ENCODE data around the gene IFT57. TPM values are rescaled to one million over a fixed set of nuclear protein-coding genes. Genes with fewer than 3 reads are reported as not detected.
"Not testable (repeated sequence)": the region's sequence is repeated elsewhere in the genome, so short reads cannot be mapped to it uniquely, and the experiment has no call there.

The IFT57 gene
- 40.5 and 64.7 TPM in 2 replicates for total RNA-seq (2014; rRNA removed; shearing (Covaris generic))

- Histone ChIP-seq H3K27ac (peak within 1 kb of the TSS; percentile 89), H3K4me3 (peak within 1 kb of the TSS; percentile 65), H3K4me1 (replicated peaks) (peaks cover 7% of the 10 kb centered on the region; the same call in 1 of the 2 replicates), H3K9me3 (replicated peaks) (no peaks in the 10 kb centered on the region), H3K36me3 (no peaks in the 10 kb centered on the region), H3K27me3 (replicated peaks) (no peaks in the 10 kb centered on the region)
- DNase-seq (ENCODE audit: low read depth in 1 of 2, low spot score in 2 of 2): peak; percentile 97 to 98
Observed at GRCh38 chr3:108221911-108222852, at the start of gene IFT57. Gene IFT57 (minus strand): TSS chr3:108222424. CDS start chr3:108222322, 102 bp downstream.

GRCh38 chr3:108271626-108272025 is 49.4 kb upstream of the IFT57 start:
- Histone ChIP-seq H3K9me3 (replicated peaks) (no peaks in the 10 kb centered on the region), H3K36me3 (no peaks in the 10 kb centered on the region), H3K27me3 (replicated peaks) (no peaks in the 10 kb centered on the region), H3K4me1 (replicated peaks) (no peaks in the 10 kb centered on the region), H3K27ac (no peak overlapping the region), H3K4me3 (no peak overlapping the region)
- DNase-seq (ENCODE audit: low read depth in 1 of 2, low spot score in 2 of 2): no peak

- not testable (repeated sequence) for H3K4me3 ChIP-seq; H3K4me1 ChIP-seq (replicated peaks); H3K27ac ChIP-seq; H3K9me3 ChIP-seq (replicated peaks); DNase-seq (ENCODE audit: low read depth in 1 of 2, low spot score in 2 of 2); H3K36me3 ChIP-seq; H3K27me3 ChIP-seq (replicated peaks)
Observed at GRCh38 chr3:108268235-108268634, 46.0 kb upstream of the IFT57 start.

GRCh38 chr3:108264534-108265298 is 42.5 kb upstream of the IFT57 start:
- H3K4me3 ChIP-seq; H3K36me3 ChIP-seq; H3K4me1 ChIP-seq (replicated peaks); H3K9me3 ChIP-seq (replicated peaks); DNase-seq (ENCODE audit: low read depth in 1 of 2, low spot score in 2 of 2); H3K27ac ChIP-seq; H3K27me3 ChIP-seq (replicated peaks): not testable (repeated sequence)

- no peak overlapping the region for H3K4me3 ChIP-seq
- no peaks in the 10 kb centered on the region for H3K36me3 ChIP-seq
- no peak for DNase-seq (ENCODE audit: low read depth in 1 of 2, low spot score in 2 of 2)
- no peaks in the 10 kb centered on the region for H3K27me3 ChIP-seq (replicated peaks)
- H3K9me3 ChIP-seq (replicated peaks): no peaks in the 10 kb centered on the region
- no peaks in the 10 kb centered on the region; the same call in 1 of the 2 replicates for H3K4me1 ChIP-seq (replicated peaks)
- no peak overlapping the region for H3K27ac ChIP-seq
Observed at GRCh38 chr3:108255131-108255530, 32.9 kb upstream of the IFT57 start.

- H3K36me3 ChIP-seq: no peaks in the 10 kb centered on the region
- no peaks in the 10 kb centered on the region; the same call in 1 of the 2 replicates for H3K4me1 ChIP-seq (replicated peaks)
- H3K9me3 ChIP-seq (replicated peaks): no peaks in the 10 kb centered on the region
- no peak overlapping the region for H3K27ac ChIP-seq
- no peak overlapping the region for H3K4me3 ChIP-seq
- DNase-seq (ENCODE audit: low read depth in 1 of 2, low spot score in 2 of 2): no peak
- H3K27me3 ChIP-seq (replicated peaks): no peaks in the 10 kb centered on the region
Observed at GRCh38 chr3:108251844-108252243, 29.6 kb upstream of the IFT57 start.

GRCh38 chr3:108251265-108251664 is 29.0 kb upstream of the IFT57 start:
- H3K4me1 ChIP-seq (replicated peaks): no peaks in the 10 kb centered on the region

GRCh38 chr3:108250626-108251025 is 28.4 kb upstream of the IFT57 start:
- no peak for DNase-seq (ENCODE audit: low read depth in 1 of 2, low spot score in 2 of 2)
- no peaks in the 10 kb centered on the region for H3K27me3 ChIP-seq (replicated peaks)
- H3K9me3 ChIP-seq (replicated peaks): no peaks in the 10 kb centered on the region
- H3K36me3 ChIP-seq: no peaks in the 10 kb centered on the region
- no peak overlapping the region for H3K27ac ChIP-seq
- no peaks in the 10 kb centered on the region for H3K4me1 ChIP-seq (replicated peaks)
- H3K4me3 ChIP-seq: no peak overlapping the region

More at GRCh38 chr3:108251265-108251664, 29.0 kb upstream of the IFT57 start:
- Histone ChIP-seq H3K9me3 (replicated peaks) (no peaks in the 10 kb centered on the region), H3K27ac (no peak overlapping the region), H3K36me3 (no peaks in the 10 kb centered on the region), H3K4me3 (no peak overlapping the region), H3K27me3 (replicated peaks) (no peaks in the 10 kb centered on the region)
- no peak for DNase-seq (ENCODE audit: low read depth in 1 of 2, low spot score in 2 of 2)

- no peak overlapping the region for H3K4me3 ChIP-seq
- H3K36me3 ChIP-seq: no peaks in the 10 kb centered on the region
- no peak overlapping the region for H3K27ac ChIP-seq
- no peaks in the 10 kb centered on the region for H3K27me3 ChIP-seq (replicated peaks)
- H3K4me1 ChIP-seq (replicated peaks): no peaks in the 10 kb centered on the region
- DNase-seq (ENCODE audit: low read depth in 1 of 2, low spot score in 2 of 2): no peak
- H3K9me3 ChIP-seq (replicated peaks): no peaks in the 10 kb centered on the region
Observed at GRCh38 chr3:108243243-108243642, 21.0 kb upstream of the IFT57 start.

- Histone ChIP-seq H3K36me3 (no peaks in the 10 kb centered on the region), H3K27me3 (replicated peaks) (no peaks in the 10 kb centered on the region), H3K27ac (no peak overlapping the region), H3K4me1 (replicated peaks) (no peaks in the 10 kb centered on the region), H3K4me3 (no peak overlapping the region), H3K9me3 (replicated peaks) (no peaks in the 10 kb centered on the region)
- DNase-seq (ENCODE audit: low read depth in 1 of 2, low spot score in 2 of 2): no peak
Observed at GRCh38 chr3:108242776-108243175, 20.6 kb upstream of the IFT57 start.

GRCh38 chr3:108241721-108242120 is 19.5 kb upstream of the IFT57 start:
- H3K9me3 ChIP-seq (replicated peaks): no peaks in the 10 kb centered on the region
- DNase-seq (ENCODE audit: low read depth in 1 of 2, low spot score in 2 of 2): no peak
- H3K4me1 ChIP-seq (replicated peaks): no peaks in the 10 kb centered on the region
- no peak overlapping the region for H3K4me3 ChIP-seq
- H3K27ac ChIP-seq: no peak overlapping the region
- no peaks in the 10 kb centered on the region for H3K36me3 ChIP-seq
- H3K27me3 ChIP-seq (replicated peaks): no peaks in the 10 kb centered on the region

GRCh38 chr3:108241146-108241545 is 18.9 kb upstream of the IFT57 start:
- DNase-seq (ENCODE audit: low read depth in 1 of 2, low spot score in 2 of 2): no peak
- no peaks in the 10 kb centered on the region for H3K27me3 ChIP-seq (replicated peaks)
- no peaks in the 10 kb centered on the region for H3K36me3 ChIP-seq
- no peaks in the 10 kb centered on the region for H3K9me3 ChIP-seq (replicated peaks)
- no peaks in the 10 kb centered on the region for H3K4me1 ChIP-seq (replicated peaks)
- no peak overlapping the region for H3K27ac ChIP-seq
- no peak overlapping the region for H3K4me3 ChIP-seq

GRCh38 chr3:108239082-108239481 is 16.9 kb upstream of the IFT57 start:
- H3K27ac ChIP-seq: no peak overlapping the region
- H3K4me3 ChIP-seq: no peak overlapping the region
- no peaks in the 10 kb centered on the region for H3K9me3 ChIP-seq (replicated peaks)
- H3K27me3 ChIP-seq (replicated peaks): no peaks in the 10 kb centered on the region
- DNase-seq (ENCODE audit: low read depth in 1 of 2, low spot score in 2 of 2): no peak
- H3K36me3 ChIP-seq: no peaks in the 10 kb centered on the region
- no peaks in the 10 kb centered on the region for H3K4me1 ChIP-seq (replicated peaks)

- Histone ChIP-seq H3K27me3 (replicated peaks) (no peaks in the 10 kb centered on the region), H3K4me3 (no peak overlapping the region), H3K9me3 (replicated peaks) (no peaks in the 10 kb centered on the region), H3K27ac (no peak overlapping the region), H3K36me3 (no peaks in the 10 kb centered on the region), H3K4me1 (replicated peaks) (no peaks in the 10 kb centered on the region)
- no peak for DNase-seq (ENCODE audit: low read depth in 1 of 2, low spot score in 2 of 2)
Observed at GRCh38 chr3:108235290-108235689, 13.1 kb upstream of the IFT57 start.

All from SJSA1 (cell line).